GM19438 (cell line): ENCODE measurements around the gene UBL4A.

Source experiments
- ATAC-seq: cut with Tn5 transposase; IDR thresholded peaks from one replicate; pipeline ENCODE4 v1.9.1; 2021; ENCODE audit warnings: low read depth; ENCODE audit not compliant: unreplicated experiment

UBL4A gene

GRCh38 chrX:154441984-154442707 lies 44.3 kb downstream of the UBL4A start:
- no peak for ATAC-seq

GRCh38 chrX:154441564-154441963 lies 44.9 kb downstream of the UBL4A start:
- no peak for ATAC-seq

GRCh38 chrX:154440623-154441357 lies 45.6 kb downstream of the UBL4A start:
- no peak for ATAC-seq

- no peak for ATAC-seq
These were observed 46.6 kb downstream of the UBL4A start for GRCh38 chrX:154439841-154440240.

GRCh38 chrX:154437971-154438893 lies 48.2 kb downstream of the UBL4A start:
- ATAC-seq, result no peak

- no peak for ATAC-seq
These were observed 49.2 kb downstream of the UBL4A start, which contains the start of gene GDI1 for GRCh38 chrX:154436983-154437752. Gene GDI1 (plus strand): TSS chrX:154437154. CDS start chrX:154437255, 101 bp downstream.

- no peak for ATAC-seq
These were observed 49.9 kb downstream of the UBL4A start for GRCh38 chrX:154436374-154436982.

- ATAC-seq, result no peak
These were observed 51.2 kb downstream of the UBL4A start for GRCh38 chrX:154435171-154435733.

- no peak for ATAC-seq
These were observed 51.8 kb downstream of the UBL4A start for GRCh38 chrX:154434394-154435168.
